HCEC 1CT (cell line): Measurements from ENCODE around the gene MTA1.

Experiments
- DNase-seq: peaks from one replicate; pipeline ENCODE4 v3.0.0-alpha.2; 2017

MTA1 gene

GRCh38 chr14:105447651-105448640 is 28.3 kb downstream of the MTA1 start:
- no peak for DNase-seq

GRCh38 chr14:105448706-105449111 is 29.1 kb downstream of the MTA1 start:
- DNase-seq = peak; percentile 9

DNA sequence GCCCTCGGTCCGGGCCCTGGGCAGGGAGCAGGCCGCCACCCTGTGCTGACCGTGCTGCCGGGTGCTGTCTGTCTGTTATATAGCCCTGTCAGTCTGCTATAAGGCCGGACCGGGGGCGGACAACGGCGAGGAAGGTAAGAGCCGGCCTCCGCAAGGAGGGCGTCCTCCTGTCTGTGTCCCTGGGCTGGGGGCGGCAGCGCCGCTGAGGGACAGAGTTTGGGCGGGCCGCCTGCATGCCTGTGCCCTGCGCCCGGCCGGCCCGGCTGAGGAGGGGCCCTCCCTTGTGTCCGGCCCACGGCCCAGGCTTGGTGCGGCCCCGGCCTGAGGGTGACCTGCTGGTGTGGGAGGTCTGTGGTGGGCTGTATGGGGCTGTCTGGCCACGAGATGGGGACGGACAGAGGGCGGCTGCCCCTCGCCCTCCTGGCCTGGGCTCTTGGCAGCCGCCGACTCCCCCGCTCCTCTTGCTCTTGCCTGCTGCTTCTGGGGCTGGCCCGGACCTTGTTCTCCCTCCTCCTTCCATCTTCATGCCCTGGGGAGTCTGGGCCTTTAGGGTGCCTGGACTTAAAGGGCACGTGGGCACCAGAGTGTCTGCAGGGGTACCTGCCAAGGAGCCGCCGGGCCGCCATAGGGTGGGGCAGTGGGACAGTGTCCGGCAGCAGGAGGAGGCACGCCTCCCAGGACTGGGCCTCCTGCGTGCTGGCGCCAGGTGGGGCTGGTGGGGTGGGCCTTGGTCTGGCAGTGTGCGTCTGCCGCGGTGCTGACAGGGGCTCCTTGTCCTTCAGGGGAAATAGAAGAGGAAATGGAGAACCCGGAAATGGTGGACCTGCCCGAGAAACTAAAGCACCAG is 29.9 kb downstream of the MTA1 start:
- DNase-seq = no peak

DNA sequence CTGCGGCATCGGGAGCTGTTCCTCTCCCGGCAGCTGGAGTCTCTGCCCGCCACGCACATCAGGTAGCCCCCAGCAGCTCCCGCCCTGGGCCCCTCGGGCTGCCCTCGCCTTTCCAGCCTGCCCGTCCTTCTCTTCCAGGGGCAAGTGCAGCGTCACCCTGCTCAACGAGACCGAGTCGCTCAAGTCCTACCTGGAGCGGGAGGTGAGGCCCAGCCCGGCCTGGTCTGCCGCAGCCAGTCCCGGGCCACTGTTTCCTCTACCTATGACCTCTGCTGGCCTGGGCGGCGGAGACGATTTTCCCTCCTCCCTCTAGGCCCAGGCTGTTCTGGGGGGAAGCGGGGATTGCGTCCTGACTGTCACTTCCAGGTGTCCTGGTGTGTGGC is 30.5 kb downstream of the MTA1 start:
- no peak for DNase-seq

GRCh38 chr14:105450864-105451720 is 31.5 kb downstream of the MTA1 start:
- no peak for DNase-seq

GRCh38 chr14:105452963-105453362 is 33.3 kb downstream of the MTA1 start:
- no peak for DNase-seq

DNA sequence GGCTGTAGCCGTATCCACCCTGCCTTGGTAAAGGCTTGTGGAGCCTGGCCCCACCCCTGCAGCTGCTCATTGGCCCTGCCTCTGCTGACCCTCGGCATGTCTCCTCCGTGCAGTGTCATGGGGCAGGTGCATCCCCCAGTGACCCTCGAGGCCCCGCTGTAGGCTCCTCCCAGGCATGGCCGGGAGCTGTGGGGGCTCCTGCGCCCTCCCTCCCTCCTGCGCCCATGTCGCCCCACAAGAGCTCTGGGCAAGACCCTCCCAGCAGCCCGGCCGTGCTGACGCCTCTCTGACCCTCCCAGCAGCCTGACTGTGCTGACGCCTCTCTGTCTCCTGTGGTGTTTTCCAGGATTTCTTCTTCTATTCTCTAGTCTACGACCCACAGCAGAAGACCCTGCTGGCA is 34.2 kb downstream of the MTA1 start:
- DNase-seq = no peak

DNA sequence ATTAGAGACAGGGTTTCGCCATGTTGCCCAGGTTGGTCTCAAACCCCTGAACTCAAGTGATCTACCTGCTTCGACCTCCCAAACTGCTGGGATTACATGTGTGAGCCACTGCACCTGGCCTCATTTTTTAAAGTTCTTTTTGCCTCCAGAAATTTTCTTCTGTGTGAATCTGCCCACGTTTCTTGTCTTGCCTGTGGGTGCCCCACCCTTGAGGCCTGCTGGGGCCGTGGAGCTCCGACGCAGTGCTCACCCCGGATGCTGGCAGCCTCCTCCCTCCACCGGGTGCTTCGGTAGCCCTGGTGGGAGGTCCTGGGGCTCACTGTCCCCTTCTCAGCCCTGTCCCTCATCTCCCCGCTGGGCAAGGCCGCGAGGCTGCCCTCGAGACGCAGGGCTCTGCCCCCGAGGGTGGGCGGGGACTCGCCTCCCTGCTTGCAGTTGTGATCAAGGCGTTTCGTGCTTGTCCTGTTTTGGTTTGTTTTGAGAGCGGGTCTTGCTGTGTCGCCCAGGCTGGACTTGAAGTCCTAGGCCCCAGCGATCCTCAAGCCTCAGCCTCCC is 35.5 kb downstream of the MTA1 start:
- no peak for DNase-seq

GRCh38 chr14:105455766-105456660 is 36.4 kb downstream of the MTA1 start:
- DNase-seq = no peak

DNA sequence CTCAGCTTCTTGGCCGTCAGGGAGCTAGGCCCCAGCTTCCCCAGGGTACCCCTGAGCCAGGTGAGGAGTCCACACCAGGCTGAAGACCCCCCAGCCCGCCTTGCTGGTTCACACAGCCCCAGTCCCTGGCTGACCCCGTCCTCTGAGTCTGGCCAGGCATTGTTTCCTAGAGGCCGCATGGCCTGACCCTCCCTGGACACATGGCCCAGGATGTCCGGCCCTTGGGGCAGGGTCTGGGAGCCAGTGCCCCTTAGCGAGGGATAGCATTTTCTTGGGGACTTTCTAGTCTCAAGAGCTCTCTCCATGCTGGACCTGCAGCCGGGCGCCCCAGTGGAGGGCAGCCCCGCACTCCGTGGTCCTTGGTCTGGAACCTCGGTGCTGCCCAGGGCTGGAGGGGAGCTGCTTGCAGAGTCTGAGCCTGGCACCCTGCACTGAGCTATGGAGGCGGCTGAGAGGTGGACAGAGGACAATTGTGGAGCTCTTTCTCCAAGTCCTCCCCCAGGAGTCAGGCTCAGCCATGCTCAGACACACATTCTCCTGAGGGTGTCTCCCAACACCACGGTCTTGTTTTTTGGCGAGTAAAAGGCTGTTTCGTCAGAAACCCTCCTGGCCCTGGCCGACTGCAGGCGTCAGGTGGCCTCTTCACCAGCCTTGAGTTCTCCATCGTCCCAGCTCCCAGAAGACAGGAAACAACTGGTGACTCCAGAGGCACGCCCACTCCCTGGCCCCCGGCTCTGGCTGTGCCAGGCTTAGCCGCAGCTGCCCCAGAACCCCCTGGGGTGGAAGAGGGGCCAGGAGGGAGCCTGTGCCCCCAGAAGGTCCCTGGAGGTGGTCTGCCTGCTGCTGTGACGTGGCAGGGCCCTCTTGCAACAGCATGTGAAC is 37.4 kb downstream of the MTA1 start:
- no peak for DNase-seq

DNA sequence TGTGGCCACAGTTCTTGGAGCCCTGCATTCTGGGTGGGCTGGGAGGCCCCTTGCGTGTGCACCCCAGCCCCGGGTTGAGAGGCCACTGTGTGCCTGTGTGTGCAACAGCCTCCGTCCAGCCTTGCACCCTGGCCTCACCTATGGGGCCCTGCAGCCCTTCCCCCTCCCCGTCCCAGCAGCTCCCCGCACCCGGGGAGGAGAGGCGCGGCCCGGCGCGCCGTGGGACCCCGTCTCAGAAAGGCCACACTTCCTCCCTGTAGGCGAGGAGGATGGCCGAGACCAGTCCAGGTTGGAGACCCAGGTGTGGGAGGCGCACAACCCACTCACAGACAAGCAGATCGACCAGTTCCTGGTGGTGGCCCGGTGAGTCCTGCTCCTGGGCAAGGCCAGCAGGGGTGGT is 38.4 kb downstream of the MTA1 start:
- DNase-seq = no peak

DNA sequence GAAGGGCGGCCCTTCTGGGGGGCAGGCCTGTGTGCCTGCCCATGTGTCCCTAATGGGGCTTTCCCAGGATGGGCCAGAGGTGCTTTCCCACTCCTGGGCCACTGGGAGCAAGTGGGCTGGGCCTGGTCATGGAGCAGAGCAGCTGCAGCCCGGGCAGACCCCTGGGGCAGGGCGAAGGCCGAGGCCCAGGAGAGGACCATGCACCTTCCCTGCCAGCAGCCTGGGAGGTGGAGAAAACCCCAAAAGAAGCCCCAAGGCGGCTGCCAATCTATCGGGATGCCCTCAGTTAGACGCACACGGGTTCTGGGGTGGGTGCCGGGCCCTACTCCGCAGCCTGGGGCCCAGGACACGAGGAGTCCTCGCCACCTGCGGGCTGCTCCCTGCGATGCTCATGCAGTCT is 38.9 kb downstream of the MTA1 start:
- DNase-seq = no peak

- no peak for DNase-seq
Measured at GRCh38 chr14:105460116-105460515, 40.5 kb downstream of the MTA1 start.

GRCh38 chr14:105460616-105461015 is 41.0 kb downstream of the MTA1 start:
- no peak for DNase-seq

GRCh38 chr14:105461903-105462302 is 42.3 kb downstream of the MTA1 start:
- DNase-seq = no peak

DNA sequence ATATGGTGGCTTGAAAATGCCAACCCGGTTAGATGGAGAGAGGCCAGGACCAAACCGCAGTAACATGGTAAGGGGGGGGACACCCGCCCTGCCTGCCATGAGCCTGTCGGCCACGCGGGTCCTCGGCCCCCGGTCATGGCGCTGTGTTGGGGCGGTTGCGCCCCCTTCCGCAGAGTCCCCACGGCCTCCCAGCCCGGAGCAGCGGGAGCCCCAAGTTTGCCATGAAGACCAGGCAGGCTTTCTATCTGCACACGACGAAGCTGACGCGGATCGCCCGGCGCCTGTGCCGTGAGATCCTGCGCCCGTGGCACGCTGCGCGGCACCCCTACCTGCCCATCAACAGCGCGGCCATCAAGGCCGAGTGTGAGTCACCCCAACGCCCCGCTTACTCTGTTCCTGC is 44.9 kb downstream of the MTA1 start:
- DNase-seq = no peak

GRCh38 chr14:105465209-105466031 is 45.8 kb downstream of the MTA1 start:
- no peak for DNase-seq

DNA sequence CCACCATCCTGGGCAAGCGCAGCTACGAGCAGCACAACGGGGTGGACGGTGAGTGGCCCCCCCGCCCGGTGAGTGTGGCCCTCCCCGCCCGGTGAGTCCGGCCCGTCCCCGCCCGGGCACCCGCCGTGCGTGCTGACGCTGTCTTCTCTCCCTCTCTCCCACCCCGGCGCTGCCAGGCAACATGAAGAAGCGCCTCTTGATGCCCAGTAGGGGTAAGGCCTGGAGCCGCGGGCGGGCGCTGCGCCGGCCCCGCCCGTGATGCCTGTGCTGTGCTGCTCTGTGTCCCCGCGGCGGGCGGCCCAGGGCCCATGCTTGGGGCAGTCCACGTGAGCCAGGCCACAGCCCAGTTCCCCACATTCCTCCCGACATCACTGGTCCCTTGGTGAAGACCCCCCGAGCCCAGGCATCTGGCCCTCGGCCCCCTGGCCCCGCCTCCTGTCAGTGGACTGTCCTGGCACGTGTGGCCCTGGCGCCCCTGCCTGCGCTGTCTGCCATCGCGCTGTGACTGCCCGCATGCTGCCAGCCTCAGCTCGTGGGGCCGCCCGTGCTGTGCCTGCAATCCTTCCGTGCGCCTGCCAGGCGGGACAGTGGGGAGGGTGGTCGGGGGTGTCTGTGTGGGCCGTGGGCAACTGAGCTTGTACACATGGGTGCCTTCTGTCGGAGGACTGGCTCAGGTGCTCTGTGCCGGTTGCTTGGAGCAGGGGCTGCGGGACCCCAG is 47.1 kb downstream of the MTA1 start:
- DNase-seq = no peak
